Cortex of kidney (tissue), 1 donor: ENCODE data around the gene CCDC74B.
"Not testable (repeated sequence)": the region's sequence is repeated elsewhere in the genome, so short reads cannot be mapped to it uniquely, and the experiment has no call there.

ENCODE experiments used
- DNase-seq: peaks from one replicate; lab custom pipeline; 2025; lab: John Stamatoyannopoulos, UW

The CCDC74B gene

DNA sequence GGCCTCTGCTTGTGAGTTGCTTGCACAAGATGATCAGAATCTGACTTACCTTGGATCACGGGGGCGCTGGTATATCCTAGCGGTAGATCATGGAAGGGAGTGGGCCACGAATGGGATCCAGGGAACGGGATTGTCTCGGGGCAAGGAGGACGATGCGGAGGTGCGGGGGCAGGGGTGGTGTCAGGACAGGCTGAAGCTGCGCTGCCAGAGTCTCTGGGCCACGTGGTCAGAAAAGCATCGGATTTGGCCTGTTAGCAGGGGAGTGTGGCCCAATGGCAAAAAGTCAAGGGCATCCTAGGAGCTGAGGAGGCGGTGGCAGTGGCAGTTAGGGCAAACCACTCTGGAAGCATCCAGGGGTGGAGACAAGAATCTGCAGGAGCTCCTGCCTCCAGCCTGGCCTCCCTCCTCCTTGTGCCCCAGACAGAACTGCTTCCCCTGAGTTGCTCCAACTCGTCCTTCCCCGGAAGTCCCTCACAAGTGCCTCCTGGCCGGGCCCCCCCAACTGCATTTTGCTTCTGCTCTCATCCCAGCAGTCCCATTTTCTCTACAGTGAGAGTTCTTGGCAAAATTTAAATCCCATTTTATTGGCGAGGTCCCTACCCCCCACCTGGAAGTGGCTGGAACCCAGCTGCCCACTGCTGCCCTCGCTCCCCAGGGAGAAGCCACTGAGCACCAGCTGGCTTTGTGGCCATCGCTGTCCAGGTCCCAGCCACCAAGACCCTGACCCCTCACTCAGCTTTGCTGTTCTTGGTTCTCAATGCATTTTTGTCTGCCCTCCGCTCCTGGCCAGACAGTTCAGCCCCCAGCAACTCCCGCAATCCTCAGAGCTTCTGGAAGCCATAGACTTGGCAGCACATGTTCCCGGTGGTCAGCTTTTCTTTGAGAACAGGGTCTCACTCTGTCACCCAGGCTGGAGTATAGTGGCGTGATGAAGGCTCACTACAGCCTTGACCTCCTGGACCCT, 5.6 kb upstream of the CCDC74B start:
- DNase-seq: no peak

DNA sequence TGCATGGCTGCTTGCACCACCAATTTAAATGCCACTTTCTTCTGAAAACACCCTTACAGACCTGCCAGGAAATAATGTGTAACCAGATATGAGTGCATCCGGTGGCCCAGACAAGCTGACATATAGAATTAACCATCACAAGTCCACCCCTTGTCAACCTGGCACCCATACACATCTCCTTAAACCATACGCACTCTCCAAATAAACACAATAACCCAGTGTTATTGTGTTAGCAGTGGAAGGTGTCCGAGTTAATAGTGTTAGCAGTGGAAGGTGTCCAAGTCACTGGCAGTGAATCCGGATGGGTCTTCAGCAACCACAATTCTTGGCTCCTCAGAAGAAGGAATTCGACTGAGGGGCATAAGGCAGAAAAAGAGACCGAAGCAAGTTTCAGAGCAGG, 3.6 kb upstream of the CCDC74B start:
- DNase-seq: not testable (repeated sequence)

- DNase-seq: not testable (repeated sequence)
Observed at GRCh38 chr2:130143266-130144039, 1.5 kb downstream of the CCDC74B start.

DNA sequence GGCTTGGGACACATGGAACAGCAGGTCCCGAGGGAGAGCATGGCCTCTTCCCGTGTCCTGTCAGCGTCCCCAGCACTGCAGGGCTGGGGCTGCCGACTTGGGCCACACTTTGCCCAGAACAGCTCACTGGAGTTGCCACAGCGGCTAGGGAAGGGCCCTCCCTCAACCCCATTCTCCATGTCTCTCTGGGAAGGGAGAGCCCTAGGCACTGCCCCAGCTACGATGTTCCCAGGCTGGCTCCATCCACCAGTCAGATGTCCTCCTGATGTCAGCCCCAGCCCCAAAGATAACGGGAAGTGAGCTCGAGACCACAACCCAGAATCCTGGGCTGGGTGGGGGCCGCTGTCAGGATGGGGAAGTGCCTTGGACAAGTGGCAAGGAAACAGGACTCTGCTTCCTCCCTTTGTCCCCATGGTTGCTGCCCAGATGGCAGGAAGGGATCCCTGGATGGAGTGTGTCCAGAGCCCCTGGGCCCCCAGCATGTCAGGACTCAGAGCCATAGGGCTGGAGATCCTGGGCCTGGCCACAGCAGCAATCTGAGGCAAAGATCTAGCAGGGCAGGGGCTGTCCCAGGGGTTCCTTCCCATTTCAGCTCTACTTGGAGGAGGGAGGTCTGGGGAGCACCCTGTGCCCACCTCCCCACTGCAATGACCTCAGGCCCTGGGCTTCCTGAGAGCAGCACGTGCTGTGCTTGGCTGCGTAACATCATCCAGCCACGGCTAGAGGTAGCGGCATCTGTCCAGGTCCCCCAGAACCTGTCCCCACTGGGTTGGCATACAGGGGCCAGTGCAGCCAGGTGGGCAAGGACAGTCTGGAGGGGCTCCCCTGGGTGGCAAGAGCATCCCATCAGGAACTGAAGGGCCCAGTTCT, 2.3 kb downstream of the CCDC74B start:
- not testable (repeated sequence) for DNase-seq

DNA sequence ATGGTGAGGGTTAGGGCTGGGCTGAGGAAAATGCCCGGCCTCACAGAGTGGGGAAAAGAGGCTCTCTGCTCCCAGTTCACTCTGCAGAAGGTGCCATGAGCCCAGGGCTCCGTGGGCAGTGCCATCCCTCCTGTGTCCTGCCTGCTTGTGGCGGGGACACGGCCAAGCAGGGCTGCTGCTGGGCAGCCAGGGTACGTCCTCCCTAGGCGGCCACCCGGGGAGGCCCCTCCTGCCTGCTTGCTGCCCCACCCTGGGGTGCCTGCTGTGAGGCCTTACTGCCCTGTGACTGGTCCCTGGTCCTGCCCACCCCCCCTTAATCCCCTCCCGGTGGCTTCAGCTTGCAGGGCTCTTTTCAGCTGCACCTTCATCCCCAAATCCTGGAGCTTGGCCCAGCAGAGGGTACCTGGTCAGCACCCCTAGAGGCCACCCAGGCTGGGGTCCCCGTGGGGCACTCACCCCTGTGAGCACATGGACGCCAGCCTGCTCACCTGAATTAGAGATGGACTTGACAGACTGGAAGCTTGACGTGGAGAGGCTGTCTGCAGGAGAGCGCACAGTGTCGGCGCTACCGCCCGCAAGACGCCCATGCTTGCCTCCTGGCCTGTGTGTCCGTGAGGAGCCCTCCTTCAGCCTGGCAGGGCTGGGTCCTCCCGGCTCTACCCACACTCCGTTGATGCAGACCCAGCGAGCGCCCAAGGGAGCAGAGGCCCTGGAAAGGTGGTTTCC, 3.1 kb downstream of the CCDC74B start:
- not testable (repeated sequence) for DNase-seq

DNA sequence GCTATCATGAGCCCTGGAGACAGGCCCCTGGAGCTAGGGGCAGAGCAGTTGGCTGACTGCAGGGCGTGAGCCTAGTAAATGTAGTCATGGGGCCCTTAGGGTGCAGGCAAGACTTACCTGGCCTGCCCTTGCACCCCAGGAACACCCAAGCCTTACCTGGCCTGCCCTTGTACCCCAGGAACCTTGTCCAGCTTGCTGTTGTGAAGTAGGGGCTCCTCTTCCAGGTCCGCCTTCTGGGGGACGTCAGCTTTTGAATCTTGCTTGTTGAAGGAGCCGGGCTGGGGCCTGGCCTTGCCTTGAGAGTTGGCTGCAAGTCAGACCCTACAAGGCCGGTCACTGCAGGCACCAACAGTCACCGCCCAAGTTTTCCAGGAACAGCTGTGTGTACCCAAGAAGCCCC, 3.9 kb downstream of the CCDC74B start:
- not testable (repeated sequence) for DNase-seq

- DNase-seq: not testable (repeated sequence)
Observed at GRCh38 chr2:130140516-130140915, 4.4 kb downstream of the CCDC74B start.

- not testable (repeated sequence) for DNase-seq
Observed at GRCh38 chr2:130139331-130140280, 5.3 kb downstream of the CCDC74B start.

DNA sequence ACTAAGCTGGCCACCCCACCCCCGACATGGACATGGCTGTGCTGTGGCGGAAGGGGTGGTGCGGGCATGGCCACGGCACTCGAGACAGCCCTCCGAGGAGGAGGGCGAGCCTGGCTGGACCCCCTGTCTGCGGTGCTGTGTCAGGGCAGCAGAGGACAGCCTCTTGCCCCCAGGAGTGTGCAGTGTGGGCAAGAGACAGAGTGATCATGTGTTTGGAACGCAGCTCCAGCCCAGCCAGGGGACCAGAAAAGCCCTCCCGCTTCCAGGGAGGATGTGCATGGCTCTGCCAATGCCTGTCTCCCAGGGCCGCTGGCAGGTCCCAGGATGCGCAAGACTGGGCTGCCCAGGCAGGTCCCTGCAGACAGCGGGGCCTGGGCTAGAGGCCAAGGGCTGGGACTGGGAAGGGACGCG, 6.1 kb downstream of the CCDC74B start:
- DNase-seq: not testable (repeated sequence)

GRCh38 chr2:130138326-130138725, 6.6 kb downstream of the CCDC74B start:
- not testable (repeated sequence) for DNase-seq

DNA sequence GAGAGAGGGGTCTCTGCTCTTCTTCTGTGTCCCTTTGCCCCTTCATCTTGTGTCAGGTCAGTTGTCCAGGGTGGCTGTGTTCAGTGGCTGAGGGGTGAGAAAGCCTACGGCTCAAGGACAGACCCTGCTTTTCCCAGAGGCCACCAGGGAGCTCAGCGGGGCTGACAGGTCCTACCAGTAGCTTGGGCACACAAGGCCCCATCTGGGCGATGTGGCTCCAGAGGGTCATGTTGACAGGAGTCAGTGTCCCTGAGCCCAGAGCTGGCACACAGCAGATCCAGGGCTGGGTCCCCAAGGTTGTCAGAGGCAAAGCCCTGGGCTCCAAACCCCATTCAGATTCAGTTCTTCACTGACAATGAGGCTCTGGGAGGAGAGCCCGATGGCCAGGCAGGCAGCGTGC, 7.8 kb downstream of the CCDC74B start:
- not testable (repeated sequence) for DNase-seq

GRCh38 chr2:130136546-130136945, 8.4 kb downstream of the CCDC74B start:
- DNase-seq: not testable (repeated sequence)

- DNase-seq: no peak
Observed at GRCh38 chr2:130135692-130136541, 9.0 kb downstream of the CCDC74B start.

DNA sequence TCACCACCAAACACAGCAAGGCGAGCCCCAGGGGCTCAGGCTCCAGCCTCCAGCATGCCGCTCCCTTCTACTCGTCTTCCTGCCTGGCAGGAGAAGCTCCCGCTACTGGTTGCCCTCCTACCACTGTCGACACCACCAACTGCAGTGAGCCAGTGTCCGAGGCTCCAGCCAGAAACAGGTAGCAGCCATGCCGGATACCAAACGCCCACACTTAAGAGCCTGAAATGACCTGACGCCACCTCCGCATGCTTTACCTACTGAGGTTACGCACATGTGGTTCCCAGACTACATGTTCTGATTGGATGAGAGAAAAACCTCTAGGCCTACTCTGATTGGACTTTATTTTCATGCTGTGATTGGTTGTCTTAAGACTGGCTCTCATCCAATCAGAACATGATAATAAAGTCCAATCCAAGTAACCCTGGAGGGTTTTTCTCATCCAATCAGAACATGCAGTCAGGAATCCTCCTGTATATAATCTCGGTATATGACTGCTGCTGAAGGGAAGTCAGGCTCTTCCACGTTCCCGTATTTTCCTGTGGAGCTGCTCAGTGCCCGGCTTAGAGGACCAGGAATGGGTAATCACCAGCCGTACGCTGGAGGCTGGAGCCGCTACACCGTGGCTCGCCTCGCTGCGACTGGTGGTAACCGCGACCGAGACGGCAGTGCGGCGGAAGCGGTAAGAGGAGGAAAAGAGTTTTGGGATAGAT, 15.6 kb downstream of the CCDC74B start, which contains the start of gene POTEF:
Gene POTEF (minus strand): TSS at position 103 of the 710 bp plus-strand sequence. CDS start 8,707 bp downstream, outside the sequence.
- DNase-seq: not testable (repeated sequence)

- DNase-seq: not testable (repeated sequence)
Observed at GRCh38 chr2:130128464-130128863, 16.4 kb downstream of the CCDC74B start.

DNA sequence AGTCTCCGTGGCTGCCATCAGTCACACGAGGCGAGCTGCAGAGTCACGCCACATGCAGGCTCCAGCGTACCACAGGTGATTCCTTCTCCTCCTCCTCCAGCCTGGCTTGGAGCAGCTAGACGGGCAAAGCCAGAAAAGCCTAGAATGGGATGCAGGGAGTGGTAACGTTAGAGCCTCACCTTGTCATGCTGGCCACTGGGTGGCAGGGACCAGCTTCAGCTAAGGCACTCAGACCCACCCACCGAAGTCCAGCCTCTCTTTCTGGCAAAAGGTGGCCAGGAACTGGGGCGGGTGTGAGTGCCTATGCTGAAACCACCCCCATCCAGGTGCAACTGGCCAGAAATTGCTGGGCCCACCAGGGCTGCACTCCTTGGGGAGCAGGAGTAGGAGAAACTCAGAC, 17.2 kb downstream of the CCDC74B start:
- DNase-seq: not testable (repeated sequence)

- DNase-seq: not testable (repeated sequence)
Observed at GRCh38 chr2:130120924-130121323, 24.0 kb downstream of the CCDC74B start.
